GM23338 (cell line): ENCODE results near the gene MPV17. TPM values are rescaled to one million over a fixed set of nuclear protein-coding genes. Genes with fewer than 3 reads are reported as not detected.

ENCODE experiments used
- ATAC-seq: fragments of 200-7000 bp; cut with Tn5 transposase; 3 replicates; pipeline ENCODE4 v1.9.1; 2020
- DNase-seq: peaks from one replicate; pipeline ENCODE4 v3.0.0-alpha.2; 2015; ENCODE audit warnings: low spot score
- H2AFZ ChIP-seq: fragments of 200-600 bp; sonication (generic); 2 replicates; pipeline ENCODE4 v1.8.0; 2016; ENCODE audit warnings: antibody characterized with exemption, mild to moderate bottlenecking, moderate library complexity
- H3F3A ChIP-seq: fragments of 200-600 bp; sonication (generic); replicated peaks from 2 replicates; pipeline ENCODE4 v1.8.0; 2017; ENCODE audit warnings: antibody characterized with exemption, mixed run types, low read depth
- H3K27ac ChIP-seq: fragments of 200-600 bp; sonication (generic); 2 replicates; pipeline ENCODE4 v1.6.1; 2016; ENCODE audit warnings: low read depth
- H3K27me3 ChIP-seq: fragments of 200-600 bp; sonication (generic); 2 replicates; pipeline ENCODE4 v1.8.0; 2016; ENCODE audit warnings: mild to moderate bottlenecking, mixed run types, moderate library complexity; ENCODE audit not compliant: insufficient read depth
- H3K36me3 ChIP-seq: fragments of 200-600 bp; sonication (generic); 2 replicates; pipeline ENCODE4 v1.8.0; 2016; ENCODE audit warnings: mild to moderate bottlenecking; ENCODE audit not compliant: insufficient read depth
- H3K4me1 ChIP-seq: fragments of 200-600 bp; sonication (generic); 2 replicates; pipeline ENCODE4 v1.8.0; 2016; ENCODE audit warnings: mild to moderate bottlenecking, moderate library complexity; ENCODE audit not compliant: insufficient read depth
- H3K4me2 ChIP-seq: fragments of 200-600 bp; sonication (generic); 2 replicates; pipeline ENCODE4 v1.7.1; 2017; ENCODE audit warnings: mixed run types
- H3K4me3 ChIP-seq: fragments of 200-600 bp; sonication (generic); 2 replicates; pipeline ENCODE4 v1.6.1; 2016; ENCODE audit warnings: mixed run types
- H3K79me2 ChIP-seq: fragments of 200-600 bp; sonication (generic); replicated peaks from 2 replicates; pipeline ENCODE4 v1.8.0; 2017; ENCODE audit warnings: mild to moderate bottlenecking; ENCODE audit not compliant: insufficient read depth
- H3K9me2 ChIP-seq: fragments of 200-600 bp; sonication (generic); 2 replicates; pipeline ENCODE4 v1.8.0; 2017; ENCODE audit not compliant: insufficient read depth
- H4K20me1 ChIP-seq: fragments of 200-600 bp; sonication (generic); replicated peaks from 2 replicates; pipeline ENCODE4 v1.8.0; 2017; ENCODE audit warnings: mild to moderate bottlenecking; ENCODE audit not compliant: insufficient read depth
- H3K27ac Mint-ChIP-seq: 2 replicates; pipeline ENCODE4 v1.8.0; 2020; ENCODE audit warnings: inconsistent platforms, mild to moderate bottlenecking, moderate library complexity, mixed read lengths
- H3K27me3 Mint-ChIP-seq: 3 replicates; pipeline ENCODE4 v1.8.0; 2022; ENCODE audit warnings: low read depth, mild to moderate bottlenecking, moderate library complexity, mixed read lengths, inconsistent platforms; ENCODE audit not compliant: insufficient read depth, poor library complexity
- H3K36me3 Mint-ChIP-seq: 3 replicates; pipeline ENCODE4 v1.8.0; 2021; ENCODE audit warnings: low read depth, mild to moderate bottlenecking, inconsistent platforms, moderate library complexity, mixed read lengths
- H3K4me1 Mint-ChIP-seq: 3 replicates; pipeline ENCODE4 v1.8.0; 2020; ENCODE audit warnings: mild to moderate bottlenecking, inconsistent platforms, mixed read lengths
- H3K4me3 Mint-ChIP-seq: 3 replicates; pipeline ENCODE4 v1.8.0; 2021; ENCODE audit warnings: moderate library complexity, mild to moderate bottlenecking, inconsistent platforms, mixed read lengths
- H3K9me3 Mint-ChIP-seq: 3 replicates; pipeline ENCODE4 v1.8.0; 2020; ENCODE audit warnings: moderate library complexity, mild to moderate bottlenecking, inconsistent platforms, mixed read lengths
- CREB1 ChIP-seq: fragments of 250-450 bp; sonication (Bioruptor Pico); IDR thresholded peaks from 2 replicates; pipeline ENCODE4 v1.5.0; 2020; ENCODE audit warnings: low read depth, mild to moderate bottlenecking, moderate library complexity
- EZH2 ChIP-seq: fragments of 200-600 bp; sonication (generic); IDR thresholded peaks from one replicate; pipeline ENCODE4 v1.8.0; 2017; ENCODE audit warnings: antibody characterized with exemption, mild to moderate bottlenecking, low read depth; ENCODE audit not compliant: unreplicated experiment
- EZH2phosphoT487 ChIP-seq: fragments of 200-600 bp; sonication (generic); IDR thresholded peaks from one replicate; pipeline ENCODE4 v1.8.1; 2018; ENCODE audit warnings: antibody characterized with exemption; ENCODE audit not compliant: unreplicated experiment
- JUNB ChIP-seq: IDR thresholded peaks from one replicate; pipeline ENCODE4 v1.6.1; 2016; ENCODE audit warnings: antibody characterized with exemption; ENCODE audit not compliant: unreplicated experiment
- NANOG ChIP-seq: IDR thresholded peaks from 2 replicates; pipeline ENCODE4 v1.6.1; 2016; ENCODE audit warnings: antibody characterized with exemption, borderline replicate concordance
- POLR2AphosphoS5 ChIP-seq: IDR thresholded peaks from 2 replicates; pipeline ENCODE4 v1.6.1; 2016; ENCODE audit warnings: antibody characterized with exemption, low read depth
- STAT1 ChIP-seq: IDR thresholded peaks from one replicate; pipeline ENCODE4 v1.6.1; 2016; ENCODE audit warnings: antibody characterized with exemption; ENCODE audit not compliant: unreplicated experiment
- ZNF331 ChIP-seq: fragments of 250-450 bp; sonication (Bioruptor Pico); IDR thresholded peaks from 2 replicates; pipeline ENCODE4 v1.5.0; 2020; ENCODE audit warnings: low read depth, mild to moderate bottlenecking, moderate library complexity
- ZNF462 ChIP-seq: fragments of 250-450 bp; sonication (Bioruptor Pico); IDR thresholded peaks from 2 replicates; pipeline ENCODE4 v1.5.0; 2020; ENCODE audit warnings: mild to moderate bottlenecking, moderate library complexity
- polyA plus RNA-seq: library from polyadenylated mRNA; unstranded; fragments of >200 nt; fragmentation: Nextera tagmentation; extraction: Ambion mirVana; gene quantifications from 2 replicates; pipeline ENCODE4 v1.2.1, GENCODE V29; 2016
- total RNA-seq: library from RNA; depleted of rRNA; stranded (reverse); fragments of >200 nt; shearing (Covaris generic); gene quantifications from 2 replicates; pipeline ENCODE4 v1.2.3, GENCODE V29; 2014
- TF ChIP-seq, protein P1 (sequence below): IDR thresholded peaks from one replicate; pipeline ENCODE4 v1.6.1; 2018; ENCODE audit warnings: antibody characterized with exemption; ENCODE audit not compliant: unreplicated experiment
- TF ChIP-seq, protein P2 (sequence below): IDR thresholded peaks from 2 replicates; pipeline ENCODE4 v1.6.1; 2016; ENCODE audit warnings: antibody characterized with exemption

The MPV17 gene
- total and polyA plus RNA-seq, 2 experiments from 2014 or later: 52.5 to 94.2 TPM

DNA sequence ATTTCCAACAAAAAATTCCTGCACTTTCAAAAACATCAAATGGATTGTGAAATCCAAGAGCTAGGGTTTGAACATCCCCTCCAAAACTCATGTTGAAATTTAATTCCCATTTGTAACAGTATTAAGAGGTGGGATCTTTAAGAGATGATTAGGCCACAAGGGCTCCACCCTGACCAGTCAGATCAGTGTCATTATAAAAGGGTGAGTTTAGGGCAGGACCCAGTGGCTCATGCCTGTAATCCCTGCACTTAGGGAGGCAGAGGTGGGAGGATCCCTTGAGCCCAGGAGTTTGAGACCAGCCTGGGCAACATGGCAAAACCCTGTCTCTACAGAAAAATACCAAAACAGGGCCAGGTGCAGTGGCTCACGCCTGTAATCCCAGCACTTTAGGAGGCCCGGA lies 24.7 kb upstream of the MPV17 start:
- no peak overlapping the region for H3K27ac ChIP-seq
- no peak overlapping the region for H3K4me2 ChIP-seq
- Mint-ChIP-seq H3K27me3 (peaks cover 2% of the 10 kb centered on the region), H3K36me3 (peaks cover 24% of the 10 kb centered on the region), H3K4me1 (peaks cover 9% of the 10 kb centered on the region; the same call in 2 of the 3 replicates), H3K9me3 (no peaks in the 10 kb centered on the region), H3K27ac (no peak overlapping the region), H3K4me3 (no peak overlapping the region)
- ATAC-seq (no peak), DNase-seq (no peak)
- no peak for TF ChIP-seq JUNB
- TF ChIP-seq, protein P1, sequence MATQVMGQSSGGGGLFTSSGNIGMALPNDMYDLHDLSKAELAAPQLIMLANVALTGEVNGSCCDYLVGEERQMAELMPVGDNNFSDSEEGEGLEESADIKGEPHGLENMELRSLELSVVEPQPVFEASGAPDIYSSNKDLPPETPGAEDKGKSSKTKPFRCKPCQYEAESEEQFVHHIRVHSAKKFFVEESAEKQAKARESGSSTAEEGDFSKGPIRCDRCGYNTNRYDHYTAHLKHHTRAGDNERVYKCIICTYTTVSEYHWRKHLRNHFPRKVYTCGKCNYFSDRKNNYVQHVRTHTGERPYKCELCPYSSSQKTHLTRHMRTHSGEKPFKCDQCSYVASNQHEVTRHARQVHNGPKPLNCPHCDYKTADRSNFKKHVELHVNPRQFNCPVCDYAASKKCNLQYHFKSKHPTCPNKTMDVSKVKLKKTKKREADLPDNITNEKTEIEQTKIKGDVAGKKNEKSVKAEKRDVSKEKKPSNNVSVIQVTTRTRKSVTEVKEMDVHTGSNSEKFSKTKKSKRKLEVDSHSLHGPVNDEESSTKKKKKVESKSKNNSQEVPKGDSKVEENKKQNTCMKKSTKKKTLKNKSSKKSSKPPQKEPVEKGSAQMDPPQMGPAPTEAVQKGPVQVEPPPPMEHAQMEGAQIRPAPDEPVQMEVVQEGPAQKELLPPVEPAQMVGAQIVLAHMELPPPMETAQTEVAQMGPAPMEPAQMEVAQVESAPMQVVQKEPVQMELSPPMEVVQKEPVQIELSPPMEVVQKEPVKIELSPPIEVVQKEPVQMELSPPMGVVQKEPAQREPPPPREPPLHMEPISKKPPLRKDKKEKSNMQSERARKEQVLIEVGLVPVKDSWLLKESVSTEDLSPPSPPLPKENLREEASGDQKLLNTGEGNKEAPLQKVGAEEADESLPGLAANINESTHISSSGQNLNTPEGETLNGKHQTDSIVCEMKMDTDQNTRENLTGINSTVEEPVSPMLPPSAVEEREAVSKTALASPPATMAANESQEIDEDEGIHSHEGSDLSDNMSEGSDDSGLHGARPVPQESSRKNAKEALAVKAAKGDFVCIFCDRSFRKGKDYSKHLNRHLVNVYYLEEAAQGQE: no peak
- no peak for TF ChIP-seq POLR2AphosphoS5
- no peak for TF ChIP-seq STAT1
- no peak for TF ChIP-seq EZH2
- no peak for TF ChIP-seq CREB1 (CRISPR knock-in tag)
- no peak for TF ChIP-seq NANOG
- TF ChIP-seq, protein P2, sequence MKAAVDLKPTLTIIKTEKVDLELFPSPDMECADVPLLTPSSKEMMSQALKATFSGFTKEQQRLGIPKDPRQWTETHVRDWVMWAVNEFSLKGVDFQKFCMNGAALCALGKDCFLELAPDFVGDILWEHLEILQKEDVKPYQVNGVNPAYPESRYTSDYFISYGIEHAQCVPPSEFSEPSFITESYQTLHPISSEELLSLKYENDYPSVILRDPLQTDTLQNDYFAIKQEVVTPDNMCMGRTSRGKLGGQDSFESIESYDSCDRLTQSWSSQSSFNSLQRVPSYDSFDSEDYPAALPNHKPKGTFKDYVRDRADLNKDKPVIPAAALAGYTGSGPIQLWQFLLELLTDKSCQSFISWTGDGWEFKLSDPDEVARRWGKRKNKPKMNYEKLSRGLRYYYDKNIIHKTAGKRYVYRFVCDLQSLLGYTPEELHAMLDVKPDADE: no peak
- no peak for TF ChIP-seq EZH2phosphoT487
- TF ChIP-seq ZNF331: no peak
- H3K27me3 ChIP-seq: no peaks in the 10 kb centered on the region
- H2AFZ ChIP-seq: no peak overlapping the region
- H3K36me3 ChIP-seq: peaks cover 17% of the 10 kb centered on the region
- H3K9me2 ChIP-seq: no peaks in the 10 kb centered on the region
- H3K79me2 ChIP-seq: peaks cover 97% of the 10 kb centered on the region
- H4K20me1 ChIP-seq: peaks cover 42% of the 10 kb centered on the region
- no peaks in the 10 kb centered on the region for H3F3A ChIP-seq
- H3K4me1 ChIP-seq: peaks cover 10% of the 10 kb centered on the region
- H3K4me3 ChIP-seq: no peak overlapping the region

GRCh38 chr2:27336173-27336572 lies 13.3 kb upstream of the MPV17 start:
- Histone ChIP-seq H4K20me1 (peaks cover 8% of the 10 kb centered on the region), H3K4me1 (no peaks in the 10 kb centered on the region), H3K79me2 (no peaks in the 10 kb centered on the region), H3F3A (no peaks in the 10 kb centered on the region), H3K27ac (no peak overlapping the region), H3K36me3 (peaks cover 62% of the 10 kb centered on the region), H3K27me3 (no peaks in the 10 kb centered on the region), H3K4me3 (no peak overlapping the region), H3K9me2 (no peaks in the 10 kb centered on the region), H3K4me2 (no peak overlapping the region), H2AFZ (no peak overlapping the region)
- Mint-ChIP-seq H3K4me3 (no peak overlapping the region), H3K27ac (no peak overlapping the region), H3K27me3 (peaks cover 8% of the 10 kb centered on the region), H3K36me3 (peaks cover 82% of the 10 kb centered on the region), H3K9me3 (no peaks in the 10 kb centered on the region), H3K4me1 (no peaks in the 10 kb centered on the region)
- DNase-seq: no peak
- no peak for ATAC-seq
- TF ChIP-seq EZH2phosphoT487: no peak
- no peak for TF ChIP-seq STAT1
- TF ChIP-seq CREB1 (CRISPR knock-in tag): no peak
- no peak for TF ChIP-seq ZNF462 (CRISPR knock-in tag)
- TF ChIP-seq EZH2: no peak
- no peak for TF ChIP-seq NANOG
